Measurements from ENCODE around the gene SLC15A5. TPM values are rescaled to one million over a fixed set of nuclear protein-coding genes. Genes with fewer than 3 reads are reported as not detected.
A peak's percentile ranks its signal among the peaks of the same experiment; 100 is the strongest.

Gene SLC15A5
- polyA plus RNA-seq, 5 donors, result 0.04 to 0.08 TPM; not detected in 3

DNA sequence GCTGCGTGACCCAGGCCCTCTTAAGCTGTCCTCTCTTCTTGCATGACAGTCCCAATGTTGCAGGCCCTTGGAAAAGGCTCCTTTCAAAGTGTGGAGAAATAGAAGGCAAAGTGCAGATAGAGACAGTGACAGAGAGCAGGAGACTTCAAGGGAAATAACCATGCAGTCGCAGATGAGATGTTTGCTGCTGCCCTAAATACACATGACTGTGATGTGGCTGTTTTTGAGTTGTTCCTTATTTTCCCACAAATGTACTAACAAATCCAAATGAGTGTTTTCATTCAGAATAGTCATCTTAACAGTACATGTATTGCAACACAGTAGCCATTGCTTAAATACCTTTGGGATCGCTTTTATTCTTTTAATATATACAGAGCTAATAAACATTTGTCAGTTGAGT, 101.6 kb downstream of the SLC15A5 start:
- DNase-seq, result no peak

DNA sequence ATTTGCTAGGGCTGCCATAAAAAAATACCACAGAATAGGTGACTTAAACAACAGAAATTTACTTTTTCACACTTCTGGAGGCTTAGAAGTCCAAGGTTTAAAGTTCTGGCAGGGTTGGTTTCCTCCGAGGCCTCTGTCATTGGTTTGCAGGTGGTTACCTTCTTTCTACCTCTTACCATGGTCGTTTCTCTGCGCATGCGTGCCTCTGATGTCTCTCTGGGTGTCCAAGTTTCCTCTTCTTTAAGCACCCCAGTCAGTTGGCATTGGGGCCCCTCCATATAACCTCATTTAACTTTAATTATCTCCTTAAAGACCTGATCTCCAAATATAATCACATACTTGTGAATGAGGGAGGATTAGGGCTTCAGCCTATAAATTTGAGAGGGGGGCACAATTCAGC, 103.2 kb downstream of the SLC15A5 start:
- DNase-seq, result no peak

DNA sequence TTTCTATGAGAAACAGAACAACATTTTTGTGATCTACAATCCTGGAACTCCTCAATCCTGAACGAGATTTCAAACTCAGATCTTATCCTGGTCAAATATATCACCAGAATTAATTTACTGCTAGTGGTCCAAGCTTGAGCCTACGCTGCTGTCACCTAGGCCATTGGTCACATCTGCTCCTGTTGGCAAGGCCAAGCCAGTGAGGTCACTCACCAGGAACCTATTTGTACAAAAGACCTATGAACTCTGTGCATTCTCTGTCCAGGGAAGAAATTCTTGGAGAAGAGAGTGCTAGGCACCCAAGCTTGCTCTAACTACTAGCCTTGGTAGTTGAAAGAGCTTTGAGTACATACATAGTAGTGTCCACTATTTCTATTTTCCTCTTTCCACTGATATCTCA, 106.1 kb downstream of the SLC15A5 start:
- DNase-seq, result no peak

DNA sequence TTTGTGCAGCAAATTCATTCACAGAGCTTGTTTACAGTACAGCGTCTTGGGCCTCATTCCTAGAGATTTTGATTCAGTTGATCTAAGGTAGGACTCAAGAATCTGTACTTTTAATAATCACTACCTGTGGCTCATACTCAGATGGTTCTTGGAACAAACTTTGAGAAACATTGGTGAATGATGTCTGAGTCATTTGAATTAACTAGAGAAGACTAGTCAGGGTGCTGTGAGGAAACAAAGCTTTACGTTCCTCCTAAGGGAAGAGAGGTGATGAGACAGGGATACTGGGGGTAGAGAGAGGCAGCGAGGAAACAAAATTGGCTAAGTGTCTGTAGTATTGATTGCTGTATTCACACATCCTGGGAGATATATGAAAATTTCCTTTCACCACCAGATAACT, 109.4 kb downstream of the SLC15A5 start:
- DNase-seq, result no peak

DNA sequence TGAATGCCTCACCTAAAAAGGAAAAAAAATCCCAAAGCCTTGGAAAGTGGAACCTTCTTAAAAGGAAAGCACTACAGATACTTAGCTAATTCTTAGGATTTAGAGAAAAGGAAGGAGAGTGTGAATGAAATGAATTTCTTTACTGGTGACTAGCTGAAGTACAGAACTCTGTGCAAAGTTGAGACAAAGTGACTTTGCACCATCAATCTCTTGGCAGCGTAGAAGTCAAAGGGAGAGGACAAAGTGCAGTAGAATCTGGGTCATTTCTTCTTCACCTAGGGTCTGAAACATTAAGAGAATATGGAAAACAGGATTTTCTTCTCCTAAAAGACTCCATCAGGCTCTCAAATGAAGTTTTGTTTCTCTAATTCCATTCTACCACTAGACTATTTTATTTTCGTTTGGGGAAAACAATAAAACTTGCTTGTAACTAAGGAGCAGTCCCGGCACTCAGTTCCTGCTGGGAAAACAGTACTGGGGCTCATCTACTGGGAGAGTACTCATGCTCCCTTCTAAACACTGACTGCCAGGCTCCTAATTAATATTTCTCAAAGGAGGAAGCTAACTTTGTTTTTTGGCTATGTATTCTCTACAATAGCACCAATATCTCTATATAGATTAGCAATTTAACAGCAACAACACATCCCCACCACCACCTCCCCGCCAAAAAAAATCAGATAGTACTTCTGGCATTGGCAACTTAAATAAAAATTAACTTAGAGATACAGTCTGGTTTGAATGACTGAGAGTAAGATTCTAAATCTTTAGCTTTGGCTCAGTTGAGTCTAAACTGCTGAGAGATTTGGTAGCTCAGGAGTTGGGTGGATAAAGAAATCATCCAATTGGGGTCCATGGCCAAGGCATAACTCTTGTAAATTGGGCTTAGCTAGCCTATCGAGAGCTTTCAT, 110.7 kb downstream of the SLC15A5 start:
- no peak for DNase-seq

DNA sequence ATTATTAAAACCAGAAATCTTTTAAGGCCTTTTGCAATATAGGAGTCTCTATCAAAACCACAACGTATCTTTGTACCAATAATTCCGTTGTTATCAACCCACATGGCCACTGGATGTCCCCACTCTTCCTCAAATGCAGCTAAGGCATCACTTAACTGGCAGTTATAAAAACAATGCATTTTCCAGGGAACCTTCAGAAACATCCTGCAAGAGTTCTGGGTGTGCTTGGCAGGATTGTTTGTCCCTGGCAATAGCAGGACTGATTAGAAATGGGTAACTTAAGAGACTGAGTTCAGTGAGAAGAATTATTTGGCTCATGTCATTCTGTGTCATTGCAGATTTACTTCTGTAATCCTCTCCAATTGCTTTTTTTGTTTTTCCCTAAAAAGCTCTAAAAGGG, 112.0 kb downstream of the SLC15A5 start:
- peak; percentile 12 to 29 for DNase-seq

DNA sequence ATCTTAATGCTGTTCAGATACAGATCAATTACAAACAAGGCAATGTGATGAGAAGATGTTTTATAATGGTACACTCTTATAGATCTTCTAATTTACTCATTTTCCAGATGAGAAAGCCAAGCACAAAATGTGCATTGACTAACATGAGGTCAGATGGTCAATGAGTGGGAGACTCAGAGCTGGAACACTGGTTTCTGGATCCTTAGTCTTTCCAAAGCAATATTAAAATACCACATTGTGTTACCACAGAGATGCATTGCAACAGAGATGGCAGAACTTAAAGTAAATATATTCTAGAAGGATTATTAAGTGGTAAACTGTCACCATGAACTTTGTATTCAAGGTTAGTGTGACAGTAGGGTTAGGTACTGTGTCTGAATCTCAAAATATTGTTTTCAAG, 113.6 kb downstream of the SLC15A5 start:
- DNase-seq, result no peak

- DNase-seq, result no peak
These were observed 114.3 kb downstream of the SLC15A5 start for GRCh38 chr12:16163146-16163545.

DNA sequence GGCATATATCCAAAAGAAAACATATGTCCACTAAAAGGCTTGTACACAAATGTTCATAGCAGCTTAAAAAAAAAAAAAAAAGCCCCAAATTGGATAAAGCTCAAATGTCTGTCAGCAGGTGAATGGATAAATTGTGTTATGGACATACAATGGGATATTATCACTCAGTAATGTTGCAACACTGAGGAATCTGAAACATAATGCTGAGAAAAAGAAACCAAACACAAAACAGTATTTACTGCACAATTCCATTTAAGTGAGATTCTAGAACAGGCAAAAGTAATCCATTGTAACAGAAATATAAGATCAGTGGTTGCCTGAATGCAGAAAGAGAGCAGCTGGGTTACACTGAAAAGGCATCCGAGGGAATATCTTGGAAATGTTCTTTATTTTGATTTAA, 117.9 kb downstream of the SLC15A5 start:
- no peak for DNase-seq

GRCh38 chr12:16158050-16158449, 119.4 kb downstream of the SLC15A5 start:
- no peak for DNase-seq

- no peak for DNase-seq
These were observed 121.5 kb downstream of the SLC15A5 start for GRCh38 chr12:16155938-16156337.

DNA sequence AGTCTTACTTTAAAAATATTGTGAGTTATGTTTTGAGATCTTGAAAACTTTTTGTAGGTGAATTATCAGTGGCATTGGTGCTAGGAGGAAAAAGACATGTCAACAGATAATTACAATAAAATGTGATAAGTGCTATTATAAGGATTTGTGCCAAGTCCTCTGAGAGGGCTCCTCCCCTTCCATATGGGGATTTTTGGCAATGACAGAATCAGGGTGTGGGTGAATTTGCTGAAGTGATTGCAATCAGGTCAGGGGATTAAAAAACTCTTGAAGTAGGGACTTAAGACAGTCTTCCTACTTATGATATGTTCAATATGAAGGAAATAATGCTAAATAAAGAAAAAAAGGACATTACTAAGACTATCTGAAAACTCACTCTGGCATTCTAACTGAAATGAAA, 122.5 kb downstream of the SLC15A5 start:
- DNase-seq, result no peak

- no peak for DNase-seq
These were observed 124.4 kb downstream of the SLC15A5 start for GRCh38 chr12:16152885-16153673.

- no peak for DNase-seq
These were observed 127.2 kb downstream of the SLC15A5 start for GRCh38 chr12:16150276-16150675.

- DNase-seq, result no peak
These were observed 128.5 kb downstream of the SLC15A5 start for GRCh38 chr12:16148938-16149337.

Other genes starting within 250 kb of the SLC15A5 start
- gene MGST1, start 70.0 kb upstream of the SLC15A5 start, polyA plus RNA-seq (ENCODE audit: insufficient read depth in 1 of 5, insufficient read length in 5 of 5, low replicate concordance in 1 of 5), result 10 to 100 TPM; 69.6 to 83.3 (median 73.8) TPM